Activated CD4-positive, CD25-positive, alpha-beta regulatory T cell treated with anti-CD3 and anti-CD28 coated beads, Interleukin-2, amount 50 U/mL, for 24 hours (primary cell): Measurements from ENCODE around the gene SOWAHA.
A peak's percentile ranks its signal among the peaks of the same experiment; 100 is the strongest.
"Not testable (repeated sequence)": the region's sequence is repeated elsewhere in the genome, so short reads cannot be mapped to it uniquely, and the experiment has no call there.

Experiments used
- ATAC-seq, 2 donors: fragments of 150-1000 bp; cut with Tn5 transposase; one replicate each; pipeline ENCODE4 v1.10.0; 2021; ENCODE audit warnings: mild to moderate bottlenecking in 1 of 2, moderate library complexity in 1 of 2

SOWAHA gene

GRCh38 chr5:132828846-132829494, 15.9 kb downstream of the SOWAHA start:
- ATAC-seq, result no peak

DNA sequence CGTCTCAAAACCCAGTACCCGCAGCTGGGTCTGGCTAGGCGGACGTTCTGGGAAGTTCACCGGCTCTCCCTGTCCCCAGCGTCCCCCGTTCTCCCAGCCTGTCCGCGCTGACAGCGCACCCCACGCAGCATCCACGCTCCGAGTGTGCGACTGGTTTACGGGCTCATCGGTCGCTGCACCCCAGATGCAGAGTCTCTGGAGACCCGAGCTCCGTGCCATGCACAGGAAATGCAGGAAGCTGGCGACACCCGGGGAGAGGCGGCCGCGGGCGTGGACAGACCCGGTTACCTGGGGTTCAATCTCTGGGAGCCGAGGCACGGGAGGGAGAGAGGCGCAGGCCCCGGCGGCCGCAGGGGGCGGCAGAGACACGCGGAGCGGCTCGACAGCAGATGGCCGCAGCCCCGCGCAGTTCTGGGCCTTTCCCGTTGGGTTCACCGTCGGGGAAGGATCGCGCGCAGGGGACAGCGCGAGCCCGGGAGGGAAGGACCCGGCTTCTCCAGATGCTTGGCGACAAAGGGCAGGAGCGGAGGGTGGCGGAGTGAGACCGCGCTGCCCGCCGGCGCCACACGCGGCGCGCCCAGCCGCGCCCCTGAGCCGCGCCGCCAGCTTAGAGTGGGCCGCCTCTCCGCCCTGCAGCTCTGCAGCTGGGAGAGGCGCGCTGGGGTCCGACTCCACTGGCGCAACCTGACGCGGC, 16.8 kb downstream of the SOWAHA start:
- ATAC-seq, result peak; percentile 91 to 92

DNA sequence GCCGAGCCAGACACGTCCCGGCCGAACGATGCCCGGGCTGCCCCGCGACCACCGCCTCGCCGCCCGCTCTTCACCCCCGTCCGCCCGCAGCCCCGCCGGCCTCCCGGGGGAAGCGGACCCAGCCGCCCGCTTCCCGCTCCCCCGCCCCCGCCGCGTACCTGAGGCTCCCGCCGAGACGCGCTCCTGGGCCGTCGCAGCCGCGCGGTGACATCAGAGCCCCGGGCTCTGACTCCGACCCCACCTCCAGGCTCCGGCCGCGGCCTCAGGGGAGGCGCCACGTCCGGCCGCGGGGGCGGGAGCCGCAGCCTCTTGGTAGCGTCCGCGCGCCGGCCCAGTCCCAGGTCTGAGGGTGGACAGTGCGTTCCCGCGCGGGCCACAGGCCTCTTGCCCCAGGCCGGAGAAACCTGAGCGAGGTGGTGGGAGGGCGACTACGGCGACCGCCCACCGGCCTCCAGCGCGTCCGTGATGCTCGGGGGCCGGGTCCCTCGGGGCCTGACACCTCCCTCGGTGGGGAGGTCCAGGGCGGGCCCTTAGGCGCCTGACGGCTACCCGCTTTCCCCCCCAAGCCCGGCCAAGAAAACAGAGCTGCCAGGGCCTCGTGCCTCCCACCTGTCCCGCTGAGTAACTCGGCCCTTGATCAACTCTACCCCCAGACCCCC, 17.5 kb downstream of the SOWAHA start, which contains the start of gene SHROOM1:
Gene SHROOM1, minus strand, starts transcription at position 212 of the 659 bp plus-strand sequence. CDS start 4,507 bp downstream, outside the sequence.
- peak; percentile 14 to 27 for ATAC-seq

DNA sequence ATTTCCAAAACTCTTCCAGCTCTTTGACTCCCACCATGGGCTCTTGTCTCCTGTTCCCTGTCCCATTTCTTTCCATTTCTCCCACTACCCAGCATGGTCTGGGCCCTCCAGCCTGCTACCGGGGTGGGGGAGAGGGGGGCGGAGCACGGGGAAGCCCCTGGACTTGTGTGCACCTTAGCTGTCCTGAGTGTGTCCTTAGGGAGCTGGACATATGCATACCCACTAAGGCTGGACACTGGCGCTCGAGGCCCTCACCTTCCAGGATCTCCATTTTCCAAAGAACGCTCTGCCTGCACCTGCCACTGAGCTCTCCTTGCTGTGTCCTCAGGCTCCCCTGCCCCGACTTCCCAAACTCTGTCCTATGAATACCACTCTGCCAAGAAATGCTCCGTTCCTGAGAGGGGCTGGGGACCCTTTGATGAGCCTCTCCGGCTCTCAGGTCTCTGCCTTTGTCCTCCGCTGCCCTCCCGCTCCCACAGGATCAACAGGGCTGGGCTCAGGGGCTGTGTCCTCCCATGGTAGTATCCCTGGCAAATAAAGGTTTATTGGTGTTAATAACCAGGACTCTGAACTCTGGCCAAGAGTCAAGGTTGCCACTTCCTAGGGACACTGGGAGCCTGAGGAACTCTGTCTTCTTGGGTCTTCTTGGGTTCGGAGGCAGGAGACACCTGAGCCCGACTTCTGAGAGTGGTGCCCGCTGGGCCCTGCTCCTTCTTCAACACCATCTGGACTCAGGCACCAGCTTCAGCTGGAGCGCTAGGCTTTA, 18.2 kb downstream of the SOWAHA start:
- ATAC-seq, result no peak

- no peak for ATAC-seq
These were observed 19.5 kb downstream of the SOWAHA start for GRCh38 chr5:132832612-132833011.

DNA sequence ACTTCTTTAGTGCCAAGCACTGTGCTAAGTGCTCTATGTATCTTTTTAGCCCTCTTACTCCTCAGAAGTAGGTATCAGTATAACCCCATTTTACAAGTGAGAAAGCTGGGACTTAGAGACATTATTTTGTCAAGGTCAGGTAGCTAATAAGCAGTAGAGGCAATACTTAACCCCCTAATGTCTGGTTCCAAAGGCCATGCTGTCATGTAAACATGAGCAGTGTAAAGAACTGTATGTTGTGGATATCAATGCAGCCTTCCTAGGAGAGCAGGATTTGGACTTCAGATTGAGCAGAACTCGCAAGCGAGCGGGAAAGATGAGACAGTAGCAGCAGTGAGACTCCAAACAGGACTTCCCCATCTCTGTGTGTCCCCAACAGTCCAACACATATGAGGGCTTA, 21.0 kb downstream of the SOWAHA start:
- ATAC-seq, result no peak

DNA sequence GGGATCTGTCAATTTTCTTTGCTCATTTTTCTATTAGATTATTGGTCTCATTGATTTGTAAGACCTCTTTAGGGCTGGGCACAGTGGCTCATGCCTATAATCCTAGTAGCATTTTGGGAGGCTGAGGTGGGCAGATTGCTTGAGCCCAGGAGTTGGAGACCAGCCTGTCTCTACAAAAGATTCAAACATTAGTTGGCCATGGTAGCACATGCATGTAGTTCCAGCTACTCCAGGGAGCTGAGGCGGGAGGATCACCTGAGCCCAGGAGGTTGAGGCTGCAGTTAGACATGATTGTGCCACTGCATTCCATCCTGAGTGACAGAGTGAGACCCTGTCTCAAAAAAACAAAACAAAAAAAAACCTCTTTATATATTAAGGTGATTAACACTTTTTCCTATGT, 23.8 kb downstream of the SOWAHA start:
- ATAC-seq, result no peak

GRCh38 chr5:132837868-132838267, 24.8 kb downstream of the SOWAHA start:
- ATAC-seq, result no peak

DNA sequence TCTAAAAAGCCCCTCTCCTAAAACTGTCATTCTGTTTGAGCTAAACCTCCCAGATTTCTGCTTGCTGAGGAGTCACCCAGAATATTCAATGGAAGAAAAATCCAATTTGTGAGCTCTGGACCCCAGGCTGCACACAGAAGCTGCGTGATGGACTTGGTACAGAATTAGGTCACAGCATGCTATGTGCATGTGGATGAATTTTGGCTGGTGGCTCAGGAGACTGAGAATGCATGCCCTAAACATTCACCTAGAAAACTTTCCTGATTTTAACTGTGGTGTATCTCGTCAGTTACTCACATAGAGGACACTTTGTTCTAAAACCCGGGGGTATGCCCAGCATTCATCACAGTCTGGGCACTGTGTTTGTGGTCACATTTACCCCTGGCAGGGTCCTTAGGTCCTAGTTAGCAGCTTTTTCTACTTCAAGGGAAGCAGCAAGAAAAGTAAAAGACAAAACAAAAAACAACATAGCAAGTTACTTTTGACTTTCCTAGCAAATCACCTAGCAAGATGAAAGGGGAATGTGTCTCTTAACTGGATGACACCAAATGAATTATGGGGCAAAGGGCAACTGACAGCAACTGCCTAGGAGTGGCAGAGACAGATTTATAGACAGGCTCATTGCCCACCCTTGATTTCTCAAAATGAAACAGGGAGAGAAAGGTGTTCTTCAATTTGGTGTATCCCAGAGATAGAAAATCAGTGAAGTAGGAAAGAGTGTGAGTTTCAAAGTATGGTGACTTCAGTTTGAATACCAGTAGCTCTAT, 25.6 kb downstream of the SOWAHA start:
- ATAC-seq, result no peak

GRCh38 chr5:132839426-132840301, 26.6 kb downstream of the SOWAHA start:
- no peak for ATAC-seq

GRCh38 chr5:132840313-132840712, 27.2 kb downstream of the SOWAHA start:
- no peak for ATAC-seq

- ATAC-seq, result no peak
These were observed 27.8 kb downstream of the SOWAHA start for GRCh38 chr5:132840896-132841295.

- ATAC-seq, result no peak
These were observed 28.2 kb downstream of the SOWAHA start for GRCh38 chr5:132841305-132841704.

- no peak for ATAC-seq
These were observed 35.2 kb downstream of the SOWAHA start for GRCh38 chr5:132848270-132848669.

- ATAC-seq, result no peak
These were observed 36.2 kb downstream of the SOWAHA start for GRCh38 chr5:132849347-132849746.

DNA sequence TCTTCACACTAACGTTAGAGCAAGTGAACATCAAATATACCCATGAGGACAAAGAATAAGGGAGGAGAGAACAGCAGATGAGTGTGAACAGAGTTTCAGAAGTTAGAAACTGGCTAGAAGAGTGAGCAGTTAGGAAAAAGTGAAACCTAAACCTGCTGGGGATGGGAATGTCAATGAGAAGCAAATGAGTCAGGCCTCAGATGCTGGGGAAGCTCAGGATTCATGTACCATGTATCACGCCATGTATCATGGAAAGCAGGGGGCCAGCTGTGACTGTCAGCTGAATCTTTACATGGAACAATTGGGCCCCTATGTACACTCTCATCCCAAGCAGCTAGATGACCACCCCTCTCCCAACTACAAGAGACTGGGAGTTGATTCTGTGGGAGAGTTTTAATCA, 37.0 kb downstream of the SOWAHA start:
- ATAC-seq, result no peak

DNA sequence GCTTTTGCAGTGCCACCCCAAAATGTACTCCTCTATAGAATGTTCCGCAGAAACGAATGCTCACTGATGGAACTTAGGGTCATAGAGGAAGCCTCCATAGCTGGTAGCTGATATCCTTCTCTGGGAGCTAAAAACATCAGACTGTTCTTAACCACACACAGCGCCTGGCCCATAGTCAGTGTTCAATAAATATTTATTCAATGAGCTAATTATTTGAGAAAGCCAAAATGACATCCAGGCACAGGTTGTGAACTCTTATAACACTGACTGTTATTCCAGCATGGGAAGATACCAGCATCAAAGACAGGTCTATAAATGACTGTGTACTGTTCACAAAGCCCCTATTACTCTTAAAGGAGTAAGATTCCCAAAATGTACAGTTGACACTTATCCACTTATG, 40.2 kb downstream of the SOWAHA start:
- no peak for ATAC-seq

GRCh38 chr5:132853790-132854189, 40.7 kb downstream of the SOWAHA start:
- no peak for ATAC-seq

- ATAC-seq, result no peak
These were observed 41.2 kb downstream of the SOWAHA start for GRCh38 chr5:132854301-132854700.

DNA sequence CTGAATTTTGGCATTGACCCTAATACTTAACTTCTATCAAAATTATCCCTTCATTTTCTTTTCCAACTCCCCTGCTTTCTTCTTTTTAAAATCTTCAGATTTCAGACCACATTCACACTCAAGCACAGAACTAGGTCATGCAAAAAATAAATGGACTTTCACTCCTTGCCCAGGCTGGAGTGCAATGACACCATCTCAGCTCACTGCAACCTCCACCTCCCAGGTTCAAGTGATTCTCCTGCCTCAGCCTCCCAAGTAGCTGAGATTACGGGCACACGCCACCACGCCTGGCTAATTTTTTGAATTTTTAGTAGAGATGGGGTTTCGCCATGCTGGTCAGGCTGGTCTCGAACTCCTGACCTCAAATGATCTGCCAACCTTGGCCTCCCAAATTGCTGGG, 41.9 kb downstream of the SOWAHA start:
- not testable (repeated sequence) for ATAC-seq

DNA sequence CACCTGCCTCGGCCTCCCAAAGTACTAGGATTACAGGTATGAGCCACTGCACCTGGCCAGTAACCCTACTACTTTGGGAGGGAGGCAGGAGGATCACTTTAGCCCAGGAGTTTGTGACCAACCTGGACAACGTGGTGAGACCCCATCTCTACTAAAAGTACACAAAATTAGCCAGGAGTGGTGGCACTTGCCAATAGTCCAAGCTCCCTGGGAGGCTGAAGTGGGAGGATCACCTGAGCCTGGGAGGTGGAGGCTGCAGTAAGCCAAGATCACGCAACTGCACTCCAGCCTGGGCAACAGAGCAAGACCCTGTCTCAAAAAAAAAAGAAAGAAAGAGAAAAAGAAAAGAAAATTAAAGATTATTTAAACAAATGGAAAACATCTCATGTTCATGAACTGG, 42.9 kb downstream of the SOWAHA start:
- no peak for ATAC-seq
